Measurements from ENCODE around the gene GATB. TPM values are rescaled to one million over a fixed set of nuclear protein-coding genes. Genes with fewer than 3 reads are reported as not detected.

Gene GATB
- total RNA-seq, 1 donor from 2014 or later: 30.3 TPM

DNA sequence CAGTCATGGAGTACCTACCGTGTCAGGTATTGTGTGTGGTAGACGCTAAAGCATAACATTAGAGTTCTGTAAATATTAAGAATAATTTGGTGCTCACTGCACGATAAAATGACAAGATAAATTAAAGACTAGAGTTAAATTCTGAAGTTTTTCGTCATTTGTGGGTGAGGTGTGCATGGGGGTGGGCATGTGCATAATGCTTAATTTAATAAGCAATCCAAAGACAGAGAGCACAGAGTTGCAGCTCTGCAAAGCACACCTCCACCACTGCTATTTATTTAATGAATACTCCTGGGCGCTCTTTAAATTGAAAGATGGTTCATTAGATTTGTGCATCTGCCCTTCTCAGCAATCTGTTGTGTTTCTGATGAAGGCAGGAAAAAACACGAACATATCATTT is 62.6 kb downstream of the GATB start:
- DNase-seq (ENCODE audit: low read depth): no peak

- no peak for DNase-seq (ENCODE audit: low read depth)
Measured at GRCh38 chr4:151694961-151695720, 65.7 kb downstream of the GATB start.

- DNase-seq (ENCODE audit: low read depth): no peak
Measured at GRCh38 chr4:151692821-151693673, 67.8 kb downstream of the GATB start.

- no peak for DNase-seq (ENCODE audit: low read depth)
Measured at GRCh38 chr4:151692443-151692782, 68.4 kb downstream of the GATB start.

DNA sequence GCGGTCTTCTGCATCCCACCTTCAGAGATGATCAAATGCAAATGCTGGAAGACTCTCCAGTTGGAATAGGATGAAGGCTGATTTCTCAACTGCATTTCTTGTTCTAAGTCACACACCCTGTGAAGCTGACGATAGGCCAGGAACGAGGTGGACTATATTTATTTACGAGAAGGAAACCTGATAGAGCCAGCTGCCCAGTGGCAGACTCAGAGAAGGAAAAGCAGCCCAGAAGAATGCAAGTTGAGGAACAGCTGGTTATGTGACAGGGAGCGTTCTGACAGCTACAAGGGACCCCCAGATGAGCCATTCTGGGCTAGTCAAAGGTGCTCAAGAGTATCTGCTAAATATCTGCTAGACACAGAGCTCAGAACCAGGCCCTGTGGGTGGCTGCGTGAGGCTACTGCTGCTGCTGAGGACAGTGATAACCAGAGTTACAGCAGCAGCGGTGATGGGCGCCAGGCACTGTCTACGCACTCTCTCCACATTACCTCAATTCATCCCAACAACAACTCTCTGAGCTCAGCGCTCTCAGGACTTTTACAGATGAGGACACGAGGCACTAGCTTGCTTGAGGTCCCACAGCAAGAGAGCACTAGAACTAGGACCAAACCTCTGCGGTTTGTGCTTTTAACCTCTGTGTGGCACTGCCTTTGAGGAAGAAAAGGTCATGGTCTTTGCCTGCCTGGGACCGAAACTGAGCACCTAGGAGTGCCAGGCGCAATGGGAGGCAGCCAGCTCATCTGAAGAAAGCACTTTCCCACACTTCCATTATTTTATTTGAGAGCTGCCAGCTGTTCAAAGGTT is 69.0 kb downstream of the GATB start:
- no peak for DNase-seq (ENCODE audit: low read depth)

DNA sequence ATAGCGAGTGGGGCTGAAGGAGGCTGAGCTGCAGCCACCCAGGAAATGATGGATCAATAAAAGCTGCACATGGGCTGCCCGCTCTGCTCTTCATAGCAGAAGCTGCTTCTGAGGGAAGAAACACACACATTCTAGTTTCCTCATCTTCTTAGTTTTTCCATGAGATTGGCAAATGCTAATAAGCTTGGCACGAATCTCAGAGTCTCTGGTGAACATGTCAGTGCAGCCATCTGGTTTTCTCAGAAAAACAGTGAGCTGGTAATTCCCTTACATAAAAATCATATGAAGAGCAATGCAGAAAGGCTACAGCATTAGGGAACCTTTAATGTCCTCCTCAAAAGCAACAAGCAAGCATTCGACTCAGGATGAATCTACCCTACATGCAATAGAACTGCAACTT is 69.9 kb downstream of the GATB start:
- no peak for DNase-seq (ENCODE audit: low read depth)

- no peak for DNase-seq (ENCODE audit: low read depth)
Measured at GRCh38 chr4:151690164-151690870, 70.5 kb downstream of the GATB start.

- DNase-seq (ENCODE audit: low read depth): no peak
Measured at GRCh38 chr4:151689211-151689991, 71.4 kb downstream of the GATB start.

- DNase-seq (ENCODE audit: low read depth): no peak
Measured at GRCh38 chr4:151688785-151689043, 72.1 kb downstream of the GATB start.

- DNase-seq (ENCODE audit: low read depth): no peak
Measured at GRCh38 chr4:151688003-151688784, 72.6 kb downstream of the GATB start.

GRCh38 chr4:151687021-151687640 is 73.7 kb downstream of the GATB start:
- DNase-seq (ENCODE audit: low read depth): no peak

DNA sequence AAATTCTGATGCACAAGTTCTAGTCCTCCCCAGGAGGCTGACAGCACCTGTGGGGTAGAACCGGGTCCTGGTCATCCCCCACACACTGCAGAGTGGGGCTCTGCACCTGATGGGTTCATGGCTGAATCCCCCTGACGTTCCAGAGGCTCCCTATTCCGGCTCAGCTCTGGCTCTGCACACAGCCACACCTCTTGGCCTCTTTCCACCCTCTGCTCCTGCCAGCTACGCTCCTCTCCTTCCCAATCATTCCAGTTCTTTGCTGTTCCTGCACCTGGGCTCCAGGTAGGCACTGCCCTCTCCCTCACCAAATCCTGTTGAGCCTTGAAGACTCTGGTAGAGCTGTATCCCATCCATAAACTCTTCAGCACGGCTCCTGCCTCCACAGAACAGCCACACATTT is 75.5 kb downstream of the GATB start:
- no peak for DNase-seq (ENCODE audit: low read depth)

GRCh38 chr4:151681085-151681484 is 79.7 kb downstream of the GATB start:
- no peak for DNase-seq (ENCODE audit: low read depth)

GRCh38 chr4:151679231-151679630 is 81.6 kb downstream of the GATB start:
- DNase-seq (ENCODE audit: low read depth): no peak

GRCh38 chr4:151678048-151678872 is 82.5 kb downstream of the GATB start:
- DNase-seq (ENCODE audit: low read depth): no peak

DNA sequence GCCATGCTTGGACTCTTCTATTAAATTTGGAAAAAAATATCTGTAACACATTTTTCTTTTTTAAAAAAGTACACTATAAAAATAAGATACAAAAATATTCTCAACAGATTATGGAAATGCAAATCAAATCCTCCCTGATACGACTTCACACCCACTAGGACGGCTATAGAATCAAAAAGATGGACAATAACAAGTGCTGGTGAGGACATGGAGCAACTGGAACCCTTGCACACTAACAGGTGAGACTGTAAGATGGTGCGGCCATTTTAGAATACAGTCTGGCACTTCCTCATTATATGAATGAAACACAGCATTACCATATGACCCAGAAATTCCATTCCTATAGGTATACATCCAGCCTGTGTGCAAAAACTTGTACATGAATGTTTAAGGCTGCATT is 83.6 kb downstream of the GATB start:
- no peak for DNase-seq (ENCODE audit: low read depth)

DNA sequence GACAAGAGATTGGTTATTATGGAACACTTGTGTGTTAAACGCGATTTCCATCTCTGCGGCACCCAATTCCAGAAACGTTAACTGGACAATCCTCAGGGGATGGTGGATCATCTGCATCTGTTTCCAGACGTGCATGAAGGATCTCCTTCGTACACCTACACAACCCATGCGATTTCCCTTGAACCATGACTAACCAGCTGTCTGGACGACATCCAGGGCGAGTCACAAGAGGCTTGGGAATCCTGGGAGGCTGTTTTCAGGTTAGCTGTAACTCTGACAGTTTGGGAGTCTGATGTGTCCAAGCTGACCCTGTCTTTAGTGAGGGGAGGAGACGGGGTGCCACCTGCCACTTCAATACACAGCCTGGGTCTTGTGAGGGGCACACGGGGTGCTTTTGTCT is 84.5 kb downstream of the GATB start:
- DNase-seq (ENCODE audit: low read depth): peak; percentile 87

DNA sequence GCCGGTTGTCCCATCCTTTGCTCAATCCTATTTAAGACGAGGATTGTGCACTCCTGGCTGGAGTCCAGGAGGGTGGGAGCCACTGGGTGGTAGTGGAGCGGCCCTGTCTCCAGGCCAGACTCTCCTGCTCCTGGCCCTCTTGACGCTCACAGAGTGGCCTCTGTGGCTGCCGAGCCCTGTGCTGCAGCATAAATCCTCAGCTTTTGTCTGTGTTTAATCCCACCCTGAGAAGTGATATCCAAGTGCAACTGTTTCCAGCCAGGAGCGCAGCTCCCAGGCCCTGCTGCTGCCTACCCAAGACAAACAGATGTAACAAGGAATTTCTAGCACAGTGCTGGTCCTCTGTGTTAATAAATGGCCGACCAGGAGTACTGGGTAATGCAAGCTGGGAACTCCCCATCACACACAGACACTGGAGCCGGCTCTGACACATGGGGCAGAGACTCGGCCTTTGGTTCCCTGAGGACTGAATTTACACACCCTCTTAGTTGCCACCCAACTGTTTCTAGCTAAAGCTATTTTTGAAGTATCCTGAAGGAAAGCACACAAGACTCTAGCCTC is 85.3 kb downstream of the GATB start:
- peak; percentile 76 for DNase-seq (ENCODE audit: low read depth)
